NCI-H1436 treated with DMSO at 0.1 percent for 48 hours (cell line): ENCODE results near the gene CCT6B.
A peak's percentile ranks its signal among the peaks of the same experiment; 100 is the strongest.
"Not testable (repeated sequence)": the region's sequence is repeated elsewhere in the genome, so short reads cannot be mapped to it uniquely, and the experiment has no call there.

ENCODE experiments used
- DNase-seq: peaks from one replicate; lab custom pipeline; 2025; lab: John Stamatoyannopoulos, UW

Gene CCT6B, protein sequence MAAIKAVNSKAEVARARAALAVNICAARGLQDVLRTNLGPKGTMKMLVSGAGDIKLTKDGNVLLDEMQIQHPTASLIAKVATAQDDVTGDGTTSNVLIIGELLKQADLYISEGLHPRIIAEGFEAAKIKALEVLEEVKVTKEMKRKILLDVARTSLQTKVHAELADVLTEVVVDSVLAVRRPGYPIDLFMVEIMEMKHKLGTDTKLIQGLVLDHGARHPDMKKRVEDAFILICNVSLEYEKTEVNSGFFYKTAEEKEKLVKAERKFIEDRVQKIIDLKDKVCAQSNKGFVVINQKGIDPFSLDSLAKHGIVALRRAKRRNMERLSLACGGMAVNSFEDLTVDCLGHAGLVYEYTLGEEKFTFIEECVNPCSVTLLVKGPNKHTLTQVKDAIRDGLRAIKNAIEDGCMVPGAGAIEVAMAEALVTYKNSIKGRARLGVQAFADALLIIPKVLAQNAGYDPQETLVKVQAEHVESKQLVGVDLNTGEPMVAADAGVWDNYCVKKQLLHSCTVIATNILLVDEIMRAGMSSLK

DNA sequence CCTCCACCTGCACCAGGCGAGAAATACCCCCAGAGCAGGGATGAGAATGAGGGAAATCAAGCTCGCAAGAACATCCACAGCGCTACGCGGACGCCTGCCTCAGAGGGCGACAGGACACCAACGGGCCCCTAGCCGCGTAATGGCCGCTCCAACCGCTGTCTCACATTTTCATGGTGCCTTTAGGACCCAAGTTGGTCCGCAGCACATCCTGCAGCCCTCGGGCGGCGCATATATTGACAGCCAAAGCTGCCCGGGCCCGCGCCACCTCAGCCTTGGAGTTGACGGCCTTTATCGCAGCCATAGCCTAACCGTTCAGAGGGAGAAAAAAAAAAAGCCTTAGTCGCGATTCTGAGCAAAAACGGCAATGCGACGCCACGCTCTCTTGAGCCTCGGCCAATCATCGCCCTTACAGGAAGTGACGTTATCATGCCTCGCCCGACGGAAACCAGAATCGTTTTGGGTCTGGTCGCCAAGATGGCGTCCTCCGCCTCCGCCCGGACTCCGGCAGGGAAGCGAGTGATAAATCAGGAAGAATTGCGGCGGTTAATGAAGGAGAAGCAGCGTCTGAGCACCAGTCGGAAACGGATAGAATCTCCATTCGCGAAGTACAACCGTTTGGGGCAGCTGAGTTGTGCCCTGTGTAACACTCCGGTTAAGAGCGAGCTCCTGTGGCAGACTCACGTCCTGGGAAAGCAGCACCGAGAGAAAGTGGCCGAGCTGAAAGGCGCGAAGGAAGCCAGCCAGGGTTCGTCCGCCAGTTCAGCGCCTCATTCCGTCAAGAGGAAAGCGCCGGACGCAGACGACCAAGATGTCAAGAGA is at the start of gene CCT6B, which contains the start of gene ZNF830:
CCT6B (minus strand) TSS at position 368 of the 819 bp plus-strand sequence; CDS start at position 301, 67 bp downstream.
ZNF830 (plus strand) TSS at position 448 of the 819 bp plus-strand sequence; CDS start at position 475, 27 bp downstream.
- peak; percentile 78 for DNase-seq

DNA sequence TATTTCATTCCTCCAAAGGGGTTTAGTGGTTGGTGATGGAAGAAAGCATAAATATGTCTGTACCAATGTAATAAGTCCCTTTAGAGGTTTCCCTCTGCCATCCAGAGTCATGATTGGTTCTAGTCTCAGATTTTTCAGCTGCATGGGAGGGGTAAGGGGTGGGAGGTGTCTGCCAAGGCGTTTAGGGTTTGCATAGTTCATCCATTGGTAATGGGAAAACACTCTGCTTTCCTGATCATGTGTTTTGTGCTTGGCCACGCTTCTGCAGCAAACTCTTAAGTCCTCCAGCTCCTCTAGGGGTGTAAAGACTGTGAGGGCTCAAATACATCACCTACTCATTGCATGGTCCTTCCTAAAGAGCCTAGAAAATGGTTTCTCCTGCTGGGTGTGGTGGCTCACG is 48.8 kb upstream of the CCT6B start:
- no peak for DNase-seq

DNA sequence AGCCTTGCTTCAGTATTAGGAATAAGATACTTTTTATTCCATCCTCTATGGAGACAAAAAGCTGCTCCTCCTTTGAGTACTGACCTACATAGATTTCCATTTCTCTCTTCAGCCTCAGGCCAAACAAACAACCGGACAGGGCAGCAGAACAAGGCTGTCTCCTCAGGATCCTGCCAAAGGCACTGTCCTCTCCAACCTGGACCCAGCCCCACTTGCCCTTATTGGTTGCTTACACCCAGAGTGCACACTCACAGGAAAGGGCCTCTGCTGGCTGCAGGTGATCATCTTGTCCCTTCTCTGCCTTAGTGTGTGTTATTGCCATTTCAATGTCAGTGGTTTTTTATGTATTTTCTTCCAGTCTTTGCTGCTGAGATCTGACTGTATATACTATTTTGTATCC is 45.7 kb upstream of the CCT6B start:
- DNase-seq: no peak

DNA sequence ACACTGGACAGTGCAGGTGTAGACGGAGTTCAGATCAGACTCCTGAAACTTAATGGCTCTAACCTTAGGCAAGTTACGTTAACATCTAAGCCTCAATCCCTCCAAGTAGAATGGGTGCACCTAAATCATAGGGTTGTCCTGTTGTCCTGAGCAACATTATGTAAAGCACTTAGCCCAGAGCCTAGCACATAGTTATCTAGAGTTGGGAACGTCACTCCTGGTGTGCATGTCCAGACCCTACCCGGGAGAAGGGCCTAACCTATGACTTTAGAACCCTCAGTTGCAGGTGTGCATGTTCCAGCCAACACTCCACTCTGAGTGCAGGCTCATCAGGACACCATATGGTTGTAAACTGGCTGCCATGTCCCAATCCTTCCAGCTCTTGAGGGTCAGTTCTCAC is 45.1 kb upstream of the CCT6B start:
- no peak for DNase-seq

DNA sequence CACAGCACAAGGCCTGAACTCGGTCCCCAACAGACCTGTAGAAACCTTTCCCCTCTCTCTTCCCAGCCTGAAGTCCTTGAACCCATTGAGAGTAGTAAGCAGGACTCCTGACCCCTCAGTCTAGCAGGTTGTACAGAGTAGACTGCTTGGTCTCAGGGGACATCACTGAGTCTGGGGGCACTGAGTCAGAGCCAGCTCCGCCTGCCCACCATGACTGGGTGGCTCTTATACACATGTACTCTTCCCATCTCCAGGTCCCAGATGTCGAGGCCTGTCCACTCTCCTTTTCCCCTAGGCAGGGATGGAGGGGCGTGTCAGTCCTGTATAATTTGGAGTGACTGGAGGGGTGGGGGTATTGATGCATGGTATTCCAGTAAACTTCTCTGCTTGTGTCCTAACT is 42.5 kb upstream of the CCT6B start:
- DNase-seq: no peak

DNA sequence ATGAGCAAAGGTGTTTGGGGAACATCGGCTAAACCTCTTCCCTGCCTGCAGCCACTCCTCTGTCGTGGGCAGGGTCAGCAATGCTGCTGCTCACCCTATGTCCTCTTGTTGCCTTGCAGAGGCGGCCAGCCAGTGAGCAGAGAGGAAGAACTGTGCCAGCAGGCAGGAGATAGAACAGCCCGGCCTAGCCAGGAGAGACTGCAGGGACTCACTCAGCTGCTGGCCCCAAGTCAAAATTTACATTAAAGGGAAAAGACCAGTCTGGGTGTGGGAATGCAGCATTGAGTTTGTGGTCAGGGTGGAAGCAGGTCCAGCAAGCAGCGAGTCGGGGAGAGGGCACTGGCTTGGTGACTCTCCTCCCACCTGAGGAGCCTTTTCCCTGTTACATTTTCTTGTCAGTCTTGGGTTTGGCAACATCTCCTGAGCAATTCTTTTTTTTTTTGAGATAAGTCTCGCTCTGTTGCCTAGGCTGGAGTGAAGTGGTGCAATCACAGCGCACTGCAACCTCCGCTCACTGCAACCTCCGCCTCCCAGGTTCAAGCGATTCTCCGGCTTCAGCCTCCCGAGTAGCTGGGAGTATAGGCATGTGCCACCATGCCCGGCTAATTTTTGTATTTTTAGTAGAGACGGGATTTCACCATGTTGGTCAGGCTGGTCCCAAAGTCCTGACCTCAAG is 41.8 kb upstream of the CCT6B start:
- DNase-seq: no peak

DNA sequence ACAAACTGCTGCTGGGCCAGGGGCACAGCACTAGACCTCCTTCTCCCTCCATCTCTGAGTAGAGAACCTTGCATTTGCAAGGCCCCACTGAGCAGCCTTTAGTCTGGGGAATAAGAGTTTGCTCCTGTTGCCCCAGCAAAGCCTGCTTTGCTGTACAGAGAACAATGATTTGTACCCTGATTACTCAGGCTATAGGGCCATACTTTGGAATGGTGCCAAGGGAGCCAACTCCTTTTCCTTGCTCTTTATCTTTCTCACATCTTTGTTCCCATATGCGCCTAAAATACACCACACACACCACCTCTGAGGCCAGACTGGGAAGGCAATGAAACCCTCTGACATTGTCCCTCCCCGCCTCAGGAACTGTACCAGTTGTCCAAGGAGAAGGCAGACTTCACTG is 40.3 kb upstream of the CCT6B start:
- no peak for DNase-seq

DNA sequence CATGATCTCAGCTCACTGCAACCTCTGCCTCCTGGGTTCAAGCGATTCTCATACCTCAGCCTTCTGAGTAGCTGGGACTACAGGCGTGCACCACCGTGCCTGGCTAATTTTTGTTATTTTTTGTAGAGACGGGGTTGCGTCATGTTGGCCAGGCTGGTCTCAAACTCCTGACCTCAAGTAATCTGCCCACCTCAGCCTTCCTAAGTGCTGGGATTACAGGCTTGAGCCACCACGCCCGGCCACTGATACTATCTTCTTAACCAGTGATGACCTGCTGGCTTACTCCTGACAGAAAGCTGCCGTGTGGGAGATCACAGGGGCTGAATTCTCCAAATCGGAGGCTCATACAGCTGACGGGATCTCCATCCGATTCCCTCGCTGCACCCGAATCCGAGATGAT is 39.7 kb upstream of the CCT6B start:
- not testable (repeated sequence) for DNase-seq

DNA sequence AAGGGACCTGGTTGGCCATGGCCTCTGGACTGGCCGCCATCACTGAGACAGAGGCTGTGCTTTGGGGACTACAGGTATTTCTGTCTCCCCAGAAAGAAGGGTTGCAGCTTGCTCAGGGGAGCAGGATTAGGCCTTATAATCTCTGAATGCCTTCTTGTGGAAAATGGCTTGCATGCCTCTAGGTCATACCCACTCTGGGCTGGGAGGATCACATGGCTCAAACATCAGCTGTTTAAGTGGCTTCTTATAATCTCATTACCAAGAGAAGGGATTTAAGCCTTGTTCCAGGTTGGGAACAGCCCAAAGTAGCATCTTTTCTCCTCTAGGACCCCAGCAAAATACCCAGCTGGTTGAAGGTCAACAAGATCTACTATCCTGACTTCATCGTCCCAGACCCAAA is 38.2 kb upstream of the CCT6B start:
- DNase-seq: no peak

DNA sequence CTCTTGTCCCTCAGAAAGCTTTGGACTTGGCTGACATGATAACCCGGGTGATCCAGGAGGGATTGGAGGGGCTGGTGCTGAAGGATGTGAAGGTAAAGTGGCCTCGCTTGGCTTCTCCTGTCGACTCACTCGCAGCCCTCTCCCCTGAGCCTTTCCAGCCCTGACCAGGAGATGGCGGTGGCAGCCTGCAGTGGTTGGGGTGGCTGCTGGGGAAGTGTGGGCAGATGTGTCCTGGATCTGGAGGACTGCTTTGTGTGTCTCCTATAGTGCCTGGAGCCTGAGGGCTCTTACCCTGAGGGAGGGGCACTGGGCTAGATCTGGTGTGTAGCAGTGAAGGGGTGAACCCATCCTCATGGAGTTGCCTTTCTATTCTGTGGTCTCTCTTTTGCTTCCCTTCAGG is 36.9 kb upstream of the CCT6B start:
- no peak for DNase-seq

DNA sequence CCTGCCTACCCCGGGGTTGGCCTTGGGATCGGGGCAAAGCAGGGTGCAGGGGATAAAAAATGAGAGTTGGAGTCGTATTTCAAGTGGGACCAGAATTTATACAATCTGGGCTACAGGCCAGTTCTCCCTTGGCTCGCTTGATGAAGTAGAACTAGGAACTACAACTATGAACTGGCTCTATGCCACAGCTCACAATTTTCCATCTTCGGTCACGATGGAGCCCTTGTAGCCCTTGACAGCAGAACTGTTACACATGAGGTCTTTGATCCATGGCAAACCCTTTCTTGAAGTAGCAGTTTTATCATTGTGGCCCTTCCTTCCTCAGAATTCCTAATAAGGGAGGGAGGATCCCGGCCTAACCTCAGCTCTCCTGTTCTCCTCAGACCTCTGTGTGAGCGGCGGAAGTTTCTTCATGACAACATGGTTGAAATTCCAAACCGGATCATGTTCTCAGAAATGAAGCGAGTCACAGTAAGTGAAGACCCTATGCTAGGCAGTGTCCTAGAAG is 36.1 kb upstream of the CCT6B start:
- DNase-seq: no peak

DNA sequence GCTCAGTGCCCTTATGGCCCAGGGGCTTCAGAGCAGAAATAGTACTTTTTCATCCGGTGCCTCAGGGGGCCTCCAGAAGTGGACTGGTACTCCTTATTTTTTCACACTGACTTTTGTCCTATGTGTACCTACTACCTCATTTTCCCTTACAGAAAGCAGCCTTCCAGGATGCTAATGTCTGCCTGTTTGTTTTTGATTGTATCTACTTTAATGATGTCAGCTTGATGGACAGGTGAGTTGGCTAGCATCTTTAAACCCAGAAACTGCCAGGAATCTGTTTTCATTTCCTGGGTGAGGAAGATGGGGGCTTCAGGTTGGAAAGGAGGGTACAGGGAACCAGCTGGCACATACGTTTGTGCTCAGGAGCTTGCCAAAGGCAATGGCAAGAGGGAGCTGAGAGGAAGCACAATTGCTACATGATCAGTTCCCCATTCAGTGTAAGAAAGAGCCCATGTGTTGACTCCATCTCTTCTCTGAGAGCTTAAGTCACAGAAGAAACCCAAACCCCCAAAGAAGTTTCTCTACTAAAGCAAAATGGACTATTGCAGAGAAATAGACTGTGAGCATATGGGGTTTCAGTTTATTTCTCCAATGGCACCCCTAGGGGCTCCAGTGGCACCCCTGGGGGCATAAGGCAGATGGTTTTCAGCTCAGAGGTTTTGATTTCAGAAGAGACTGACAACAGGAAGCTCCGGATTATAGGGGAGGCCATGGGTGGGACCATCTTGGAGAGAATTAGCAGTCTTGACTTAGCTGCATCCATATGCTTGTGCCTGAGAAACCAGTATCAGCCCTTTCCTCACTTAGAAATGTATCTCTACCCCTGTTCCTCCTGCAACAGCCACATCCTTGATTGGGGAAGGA is 35.4 kb upstream of the CCT6B start:
- no peak for DNase-seq

DNA sequence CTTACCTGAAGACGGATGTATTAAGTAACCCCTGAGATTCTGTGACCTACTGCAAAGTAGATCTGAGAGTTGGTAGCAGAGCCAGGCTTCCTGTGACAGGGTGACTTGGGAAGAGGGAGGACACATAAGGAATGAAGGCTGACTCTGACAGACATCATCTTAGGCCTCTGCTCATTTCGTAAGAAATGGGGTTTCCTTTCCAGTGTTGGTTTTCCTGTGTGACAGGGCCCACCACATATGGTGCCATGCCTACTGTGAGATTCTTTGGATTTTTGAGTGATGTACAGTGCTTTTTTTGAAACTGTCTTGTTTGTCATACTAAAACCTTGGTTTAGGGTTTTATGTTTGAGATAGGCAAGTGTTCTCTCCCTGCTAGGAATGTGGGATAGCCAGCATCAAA is 31.8 kb upstream of the CCT6B start:
- no peak for DNase-seq

DNA sequence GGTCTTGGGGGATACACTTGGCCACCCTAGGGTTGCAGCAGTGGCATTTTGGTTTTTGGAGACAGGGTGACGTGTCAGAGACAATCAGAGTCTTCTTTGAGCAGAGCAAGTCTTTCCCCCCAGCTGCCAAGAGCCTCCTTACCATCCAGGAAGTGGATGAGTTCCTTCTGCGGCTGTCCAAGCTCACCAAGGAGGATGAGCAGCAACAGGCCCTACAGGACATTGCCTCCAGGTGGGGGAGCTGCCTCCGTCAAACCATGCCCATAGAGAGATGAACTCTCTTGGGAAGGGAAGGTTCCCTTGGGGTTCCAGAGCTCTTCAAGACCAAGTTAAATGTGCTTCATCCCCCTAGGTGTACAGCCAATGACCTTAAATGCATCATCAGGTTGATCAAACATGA is 30.3 kb upstream of the CCT6B start:
- no peak for DNase-seq

DNA sequence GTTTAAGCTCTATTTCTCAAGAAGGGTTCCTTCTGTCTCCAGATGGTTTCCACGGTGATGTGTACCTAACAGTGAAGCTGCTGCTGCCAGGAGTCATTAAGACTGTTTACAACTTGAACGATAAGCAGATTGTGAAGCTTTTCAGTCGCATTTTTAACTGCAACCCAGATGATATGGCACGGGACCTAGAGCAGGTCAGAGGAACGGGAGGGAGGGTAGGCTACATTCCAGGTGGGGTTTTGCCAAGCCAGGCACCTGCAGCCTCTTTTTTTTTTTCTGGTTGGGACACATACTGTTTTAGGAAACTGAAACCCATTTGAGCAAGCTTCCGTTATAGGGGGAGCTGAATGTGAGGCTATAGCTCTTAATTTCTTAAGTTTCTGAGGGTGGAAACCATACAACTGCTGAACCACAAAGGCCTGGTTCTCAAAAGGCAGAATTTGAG is 29.7 kb upstream of the CCT6B start:
- DNase-seq: no peak

DNA sequence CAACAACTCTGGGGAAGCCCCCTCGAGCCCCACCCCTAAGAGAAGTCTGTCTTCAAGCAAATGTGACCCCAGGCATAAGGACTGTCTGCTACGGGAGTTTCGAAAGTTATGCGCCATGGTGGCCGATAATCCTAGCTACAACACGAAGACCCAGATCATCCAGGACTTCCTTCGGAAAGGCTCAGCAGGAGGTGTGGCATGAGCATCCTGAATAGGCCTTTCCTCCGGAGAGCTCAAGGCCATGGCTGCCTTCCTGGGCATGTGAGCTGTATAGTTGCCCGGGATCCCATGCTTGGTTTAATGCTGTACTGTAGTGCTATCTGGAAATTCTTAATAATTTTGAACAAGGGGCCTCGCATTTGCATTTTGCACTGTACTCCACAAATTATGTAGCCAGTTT is 28.2 kb upstream of the CCT6B start:
- DNase-seq: no peak

DNA sequence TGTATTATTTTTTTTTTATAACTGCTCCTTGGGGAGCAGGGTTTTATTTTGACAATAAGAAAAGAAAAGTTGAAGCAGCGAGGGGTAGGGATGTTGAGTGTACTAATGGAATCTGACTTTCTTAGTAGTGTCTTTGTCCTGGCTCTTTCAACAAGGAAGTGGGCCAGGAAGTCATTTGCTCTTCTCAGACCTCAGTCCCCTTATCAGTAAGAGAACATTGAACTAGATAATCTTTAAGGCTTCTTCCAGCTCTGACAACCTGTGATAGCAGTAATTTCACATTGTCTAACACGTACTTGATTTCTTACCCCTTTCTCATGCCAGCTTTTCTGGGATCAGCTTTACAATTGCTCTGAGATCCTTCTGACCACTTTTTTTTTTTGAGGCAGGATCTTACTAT is 27.4 kb upstream of the CCT6B start:
- no peak for DNase-seq

DNA sequence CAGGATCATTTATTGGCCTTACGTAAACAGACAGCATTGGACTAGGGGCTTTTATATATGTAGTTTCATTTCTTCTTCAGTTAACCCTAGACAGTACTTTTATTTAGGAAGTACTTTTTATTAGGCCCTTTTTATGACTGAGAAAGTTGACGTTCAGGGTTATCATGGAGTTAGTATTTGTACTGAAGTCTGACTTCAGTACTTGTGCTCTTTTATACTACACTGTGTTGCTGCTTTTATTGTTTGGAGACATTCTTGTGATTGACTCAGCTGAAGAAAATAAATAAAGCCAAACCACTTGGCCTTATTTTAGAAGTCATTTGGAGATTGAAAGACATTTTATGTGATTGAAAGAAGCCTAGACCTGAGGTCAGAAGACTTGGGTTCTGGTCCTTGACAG is 26.0 kb upstream of the CCT6B start:
- DNase-seq: no peak

DNA sequence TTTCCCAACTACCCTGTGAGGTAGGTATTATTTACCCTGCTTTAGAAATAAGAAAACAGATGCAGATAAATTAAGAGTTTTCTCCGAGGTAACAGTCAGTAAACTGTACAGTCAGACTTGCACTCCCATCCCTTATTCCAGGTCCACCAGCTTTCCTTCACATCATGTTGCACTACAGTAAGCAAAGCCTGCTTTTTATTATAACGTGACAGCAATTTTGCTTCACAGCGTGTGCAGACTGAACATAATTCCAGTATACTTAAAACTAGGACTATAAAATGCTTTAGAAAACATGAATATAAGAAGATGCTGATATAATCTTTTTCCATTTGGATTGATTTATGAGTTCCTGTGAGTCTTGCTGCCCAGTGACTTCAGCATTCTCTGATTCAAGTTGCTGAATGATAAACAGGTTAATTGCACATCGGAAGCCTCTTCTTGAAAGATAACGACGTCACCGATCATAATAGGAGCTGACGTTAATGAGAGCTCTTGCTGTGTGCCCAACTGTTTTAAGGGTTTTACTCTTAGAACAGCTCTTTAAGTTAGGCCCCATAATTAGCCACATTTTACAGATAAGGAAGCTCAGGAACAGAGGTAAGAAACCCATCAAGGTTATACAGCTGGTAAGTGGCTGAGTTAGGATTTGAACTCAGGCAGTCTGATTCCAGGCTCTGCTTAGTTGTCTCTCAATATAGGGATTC is 20.4 kb upstream of the CCT6B start:
- DNase-seq: peak; percentile 13
